Fibroblast of lung (primary cell): ENCODE data around the gene MRPL19. TPM values are rescaled to one million over a fixed set of nuclear protein-coding genes. Genes with fewer than 3 reads are reported as not detected.

Source experiments
- DNase-seq, 2 donors: peaks; one replicate each; pipeline versions ENCODE4 v3.0.0 to v3.0.0-alpha.2; 2010; ENCODE audit warnings: low read depth in 2 of 2
- H2AFZ ChIP-seq: 2 replicates; pipeline ENCODE4 v1.5.1; 2012; ENCODE audit warnings: low read length, control low read depth, inconsistent platforms
- H3K27ac ChIP-seq: 2 replicates; pipeline ENCODE4 v1.5.1; 2011; ENCODE audit warnings: low read length, control low read depth; ENCODE audit not compliant: insufficient read depth
- H3K27me3 ChIP-seq: 2 replicates; pipeline ENCODE4 v1.5.1; 2011; ENCODE audit warnings: mild to moderate bottlenecking, low read length; ENCODE audit not compliant: control insufficient read depth, insufficient read depth
- H3K36me3 ChIP-seq: 2 replicates; pipeline ENCODE4 v1.5.1; 2011; ENCODE audit warnings: low read length; ENCODE audit not compliant: control insufficient read depth, insufficient read depth
- H3K4me1 ChIP-seq: 2 replicates; pipeline ENCODE4 v1.5.1; 2011; ENCODE audit warnings: low read length; ENCODE audit not compliant: control insufficient read depth, insufficient read depth; ENCODE audit errors: extremely low read depth
- H3K4me2 ChIP-seq: 2 replicates; pipeline ENCODE4 v1.5.1; 2011; ENCODE audit warnings: low read length, control low read depth; ENCODE audit not compliant: insufficient read depth; ENCODE audit errors: extremely low read depth
- H3K4me3 ChIP-seq, 4 experiments: fragments of 200-600 bp in 1 of 4; sonication (generic) in 1 of 4; replicated peaks in 1 of 4; 2 replicates each; pipeline ENCODE4 v1.5.1; 2011 to 2016; ENCODE audit warnings: low read length in 4 of 4, low read depth in 3 of 4, mild to moderate bottlenecking in 3 of 4, control low read depth in 2 of 4, inconsistent platforms in 1 of 4, mixed read lengths in 1 of 4; ENCODE audit not compliant: insufficient read depth in 1 of 4; ENCODE audit errors: control extremely low read depth in 1 of 4
- H3K79me2 ChIP-seq: 2 replicates; pipeline ENCODE4 v1.5.1; 2012; ENCODE audit warnings: mild to moderate bottlenecking, low read length, inconsistent platforms; ENCODE audit not compliant: control insufficient read depth, insufficient read depth
- H3K9ac ChIP-seq: 2 replicates; pipeline ENCODE4 v1.5.1; 2011; ENCODE audit warnings: mild to moderate bottlenecking, low read length, control low read depth; ENCODE audit not compliant: insufficient read depth
- H3K9me3 ChIP-seq: 2 replicates; pipeline ENCODE4 v1.5.1; 2012; ENCODE audit warnings: low read depth, low read length; ENCODE audit not compliant: control insufficient read depth, insufficient read depth
- H4K20me1 ChIP-seq: 2 replicates; pipeline ENCODE4 v1.5.1; 2011; ENCODE audit warnings: low read length; ENCODE audit not compliant: control insufficient read depth, insufficient read depth; ENCODE audit errors: extremely low read depth
- EZH2 ChIP-seq: IDR thresholded peaks from 2 replicates; pipeline ENCODE4 v1.5.1; 2012; ENCODE audit warnings: low read length, control low read depth, mild to moderate bottlenecking; ENCODE audit errors: missing control alignments
- polyA plus RNA-seq, 2 donors: library from polyadenylated mRNA; depleted of rRNA in 1 of 2; stranded (reverse) in 1 of 2; unstranded in 1 of 2; fragments of >200 nt; gene quantifications; 2 replicates each; pipeline ENCODE4 v1.2.1, GENCODE V29; 2011 to 2012; ENCODE audit warnings: missing spikeins in 1 of 2
- total RNA-seq: library from RNA; depleted of rRNA; stranded (reverse); fragments of >200 nt; gene quantifications from 2 replicates; pipeline ENCODE4 v1.2.1, GENCODE V29; 2014
- TF ChIP-seq, protein P1 (sequence below), 2 donors: IDR thresholded peaks in 1 of 2; conservative IDR thresholded peaks in 1 of 2; 1 replicate in 1 of 2; 2 replicates in 1 of 2; pipeline ENCODE4 v1.5.1; 2011 to 2012; ENCODE audit warnings: low read length in 2 of 2, control low read depth in 1 of 2, inconsistent platforms in 1 of 2, low read depth in 1 of 2, mild to moderate bottlenecking in 1 of 2

The MRPL19 gene
- total and polyA plus RNA-seq, 2 donors (not counting 1 experiment from before 2014, with no cell fraction given): 36.2 to 39.3 TPM

DNA sequence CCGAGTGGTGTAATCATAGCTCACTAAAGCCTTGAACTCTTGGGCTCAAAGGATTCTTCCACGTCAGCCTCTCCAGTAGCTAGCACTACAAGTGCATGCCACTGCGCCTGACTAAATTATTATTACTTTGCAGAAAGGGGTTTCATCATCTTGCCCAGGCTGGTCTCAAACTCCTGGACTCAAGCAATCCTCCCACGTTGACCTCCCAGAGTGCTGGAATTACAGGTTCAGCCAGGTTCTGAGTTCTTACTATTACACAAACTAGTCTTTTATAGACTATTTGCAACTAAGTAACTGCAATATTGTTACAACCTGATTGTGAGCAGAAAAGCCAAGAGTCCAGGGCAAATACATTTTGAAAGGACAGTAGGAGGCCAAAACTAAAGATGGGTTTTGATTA is 35.9 kb upstream of the MRPL19 start:
- Histone ChIP-seq H3K4me2 (no peak overlapping the region), H3K9ac (no peak overlapping the region), H3K79me2 (no peaks in the 10 kb centered on the region), H3K27me3 (peaks cover 10% of the 10 kb centered on the region), H4K20me1 (no peaks in the 10 kb centered on the region), H3K9me3 (no peaks in the 10 kb centered on the region), H3K27ac (no peak overlapping the region), H2AFZ (no peak overlapping the region), H3K36me3 (no peaks in the 10 kb centered on the region), H3K4me3 (no peak overlapping the region), H3K4me1 (peaks cover 16% of the 10 kb centered on the region)
- no peak for TF ChIP-seq EZH2
- TF ChIP-seq, protein P1, sequence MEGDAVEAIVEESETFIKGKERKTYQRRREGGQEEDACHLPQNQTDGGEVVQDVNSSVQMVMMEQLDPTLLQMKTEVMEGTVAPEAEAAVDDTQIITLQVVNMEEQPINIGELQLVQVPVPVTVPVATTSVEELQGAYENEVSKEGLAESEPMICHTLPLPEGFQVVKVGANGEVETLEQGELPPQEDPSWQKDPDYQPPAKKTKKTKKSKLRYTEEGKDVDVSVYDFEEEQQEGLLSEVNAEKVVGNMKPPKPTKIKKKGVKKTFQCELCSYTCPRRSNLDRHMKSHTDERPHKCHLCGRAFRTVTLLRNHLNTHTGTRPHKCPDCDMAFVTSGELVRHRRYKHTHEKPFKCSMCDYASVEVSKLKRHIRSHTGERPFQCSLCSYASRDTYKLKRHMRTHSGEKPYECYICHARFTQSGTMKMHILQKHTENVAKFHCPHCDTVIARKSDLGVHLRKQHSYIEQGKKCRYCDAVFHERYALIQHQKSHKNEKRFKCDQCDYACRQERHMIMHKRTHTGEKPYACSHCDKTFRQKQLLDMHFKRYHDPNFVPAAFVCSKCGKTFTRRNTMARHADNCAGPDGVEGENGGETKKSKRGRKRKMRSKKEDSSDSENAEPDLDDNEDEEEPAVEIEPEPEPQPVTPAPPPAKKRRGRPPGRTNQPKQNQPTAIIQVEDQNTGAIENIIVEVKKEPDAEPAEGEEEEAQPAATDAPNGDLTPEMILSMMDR (conservative IDR thresholded peaks at IDR 0.05 in 1 of 2, IDR thresholded peaks at IDR 0.05 in 1 of 2; ENCODE audit: low read depth in 1 of 2, low read length in 2 of 2): no peak
- no peak for DNase-seq

DNA sequence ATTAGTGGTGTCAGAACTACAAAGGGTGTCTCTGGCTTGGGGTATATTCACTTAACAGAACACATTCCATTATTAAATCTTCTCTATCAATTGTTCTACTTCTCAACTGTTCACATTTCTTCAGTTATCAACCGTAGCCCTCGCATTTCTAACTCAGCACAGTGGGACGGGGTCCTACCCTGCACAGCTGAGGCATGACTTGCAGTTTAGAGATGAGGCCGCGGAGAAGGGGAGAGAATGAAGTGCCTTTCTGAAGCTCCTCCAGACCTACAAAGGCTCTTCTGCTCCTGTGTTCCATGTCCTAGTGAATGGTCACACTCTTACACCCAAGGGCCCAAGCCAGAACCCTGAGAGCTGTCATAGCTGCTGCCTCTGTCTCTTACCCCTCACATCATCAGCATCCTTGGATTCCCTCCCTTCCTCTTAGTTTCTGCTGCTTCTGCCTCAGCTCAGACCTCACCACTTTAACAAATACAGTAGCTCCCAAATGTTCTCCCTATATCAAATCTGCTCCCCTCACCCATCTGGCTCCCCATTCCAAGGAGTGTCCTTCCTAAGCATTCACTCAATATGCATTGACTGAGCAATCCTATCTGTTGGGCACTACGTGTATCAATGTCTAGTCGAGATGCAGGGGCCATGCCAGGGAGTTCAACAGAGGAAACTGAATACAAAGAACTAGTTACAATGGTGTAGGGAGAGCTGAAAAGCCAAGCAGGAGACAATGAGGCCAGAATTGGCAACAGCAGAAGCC is 34.3 kb upstream of the MRPL19 start:
- H2AFZ ChIP-seq: no peak overlapping the region

GRCh38 chr2:75612862-75613243 is 33.7 kb upstream of the MRPL19 start:
- no peak overlapping the region for H3K27ac ChIP-seq
- no peak for DNase-seq
- no peaks in the 10 kb centered on the region for H3K9me3 ChIP-seq
- H3K4me1 ChIP-seq: peaks cover 5% of the 10 kb centered on the region
- H3K27me3 ChIP-seq: peaks cover 10% of the 10 kb centered on the region
- H4K20me1 ChIP-seq: no peaks in the 10 kb centered on the region
- H3K9ac ChIP-seq: no peak overlapping the region
- H3K4me2 ChIP-seq: no peak overlapping the region
- no peak overlapping the region for H2AFZ ChIP-seq
- no peak overlapping the region for H3K4me3 ChIP-seq
- TF ChIP-seq, protein P1 (conservative IDR thresholded peaks at IDR 0.05 in 1 of 2, IDR thresholded peaks at IDR 0.05 in 1 of 2; ENCODE audit: low read depth in 1 of 2, low read length in 2 of 2): no peak
- no peaks in the 10 kb centered on the region for H3K79me2 ChIP-seq
- H3K36me3 ChIP-seq: no peaks in the 10 kb centered on the region

More for the DNA sequence above, 34.3 kb upstream of the MRPL19 start:
- Histone ChIP-seq H3K27ac (no peak overlapping the region), H3K9ac (no peak overlapping the region), H4K20me1 (no peaks in the 10 kb centered on the region), H3K4me2 (no peak overlapping the region), H3K27me3 (peaks cover 10% of the 10 kb centered on the region), H3K9me3 (no peaks in the 10 kb centered on the region), H3K36me3 (no peaks in the 10 kb centered on the region), H3K4me3 (no peak overlapping the region), H3K4me1 (peaks cover 5% of the 10 kb centered on the region), H3K79me2 (no peaks in the 10 kb centered on the region)
- no peak for DNase-seq
- TF ChIP-seq, protein P1 (conservative IDR thresholded peaks at IDR 0.05 in 1 of 2, IDR thresholded peaks at IDR 0.05 in 1 of 2; ENCODE audit: low read depth in 1 of 2, low read length in 2 of 2): no peak
- no peak for TF ChIP-seq EZH2
